ENCODE measurements around the gene CLCF1.
A peak's percentile ranks its signal among the peaks of the same experiment; 100 is the strongest.

CLCF1 gene

DNA sequence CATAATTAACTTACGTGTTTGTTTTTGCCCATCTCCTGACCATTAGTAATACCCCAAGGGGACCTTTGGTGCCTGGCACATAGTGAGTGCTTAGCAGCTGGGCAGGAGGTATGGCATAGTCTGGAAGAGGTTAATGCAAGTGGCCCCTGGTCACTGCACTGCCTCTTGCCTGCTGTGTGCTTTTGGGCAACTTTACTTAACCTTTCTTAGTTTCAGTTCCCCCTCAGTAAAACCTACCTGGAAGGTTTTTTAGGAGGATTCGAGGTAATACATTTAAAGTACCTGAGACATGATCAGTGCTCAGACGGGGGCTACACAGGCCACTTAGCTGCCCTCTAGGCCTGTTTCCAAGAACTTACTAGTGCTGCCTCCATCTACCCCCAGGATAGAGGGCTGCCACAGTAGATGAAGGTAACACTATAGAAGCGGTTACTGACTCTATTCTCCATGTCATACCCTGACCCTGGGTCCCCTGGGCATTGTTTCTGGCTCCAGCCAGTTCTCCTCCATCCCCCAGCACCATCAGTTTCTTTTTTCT, 23.4 kb downstream of the CLCF1 start:
- peaks cover 9% of the 10 kb centered on the region for H3K27me3 Mint-ChIP-seq (ENCODE audit: low read depth, poor library complexity)
- H3K4me3 Mint-ChIP-seq: no peak overlapping the region
- no peaks in the 10 kb centered on the region for H3K36me3 Mint-ChIP-seq (ENCODE audit: low read depth)
- no peaks in the 10 kb centered on the region for H3K9me3 Mint-ChIP-seq
- H3K27ac Mint-ChIP-seq: no peak overlapping the region
- DNase-seq: no peak
- H3K4me1 Mint-ChIP-seq: peaks cover 57% of the 10 kb centered on the region
- TF ChIP-seq CTCF (IDR thresholded peaks at IDR 0.05): no peak

DNA sequence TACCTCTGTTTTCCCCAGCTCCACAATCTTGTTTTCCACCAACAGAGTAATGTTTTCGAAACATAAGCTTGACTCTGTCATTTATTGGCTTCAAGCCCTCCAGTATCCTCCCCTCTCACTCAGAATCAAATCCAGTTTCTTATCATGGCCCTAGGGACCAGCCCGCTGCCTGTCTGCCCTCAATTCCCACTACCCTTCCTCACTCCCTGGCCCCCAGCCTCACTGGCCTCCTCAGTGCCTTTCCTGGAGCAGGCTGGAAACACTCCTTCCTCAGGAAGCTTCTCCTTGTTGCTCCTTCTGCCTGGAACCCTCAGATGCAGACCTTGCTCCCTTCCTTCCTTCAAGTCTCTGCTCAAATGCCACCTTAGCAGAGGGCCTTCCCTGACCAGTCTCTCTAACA, 23.9 kb downstream of the CLCF1 start:
- H3K4me3 Mint-ChIP-seq: no peak overlapping the region
- peak overlapping the region; percentile 21 for H3K27ac Mint-ChIP-seq

DNA sequence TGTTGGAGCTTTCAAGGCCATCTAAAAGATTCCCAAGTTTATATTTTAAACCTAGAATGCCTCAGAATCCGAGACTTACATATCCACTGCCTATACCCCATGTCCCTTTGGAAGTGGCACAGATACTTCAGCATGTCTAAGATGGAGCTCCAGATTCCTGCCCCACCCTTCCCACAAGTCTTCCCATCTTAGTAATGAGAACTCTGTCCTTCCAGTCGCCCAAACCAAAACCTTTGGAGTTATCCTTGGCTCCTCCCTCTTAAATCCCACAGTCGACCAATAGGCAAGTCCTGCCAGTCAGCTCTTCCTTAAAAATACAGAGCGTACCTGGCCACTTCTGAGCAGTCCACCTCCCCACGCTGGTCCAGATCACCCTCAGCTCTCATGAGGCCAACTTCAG, 24.4 kb downstream of the CLCF1 start:
- no peak overlapping the region for H3K4me3 Mint-ChIP-seq

More for the DNA sequence above, 23.9 kb downstream of the CLCF1 start:
- no peak for TF ChIP-seq CTCF (IDR thresholded peaks at IDR 0.05)
- Mint-ChIP-seq H3K4me1 (peaks cover 52% of the 10 kb centered on the region), H3K9me3 (no peaks in the 10 kb centered on the region), H3K27me3 (ENCODE audit: low read depth, poor library complexity) (peaks cover 9% of the 10 kb centered on the region), H3K36me3 (ENCODE audit: low read depth) (no peaks in the 10 kb centered on the region)
- DNase-seq: no peak

DNA sequence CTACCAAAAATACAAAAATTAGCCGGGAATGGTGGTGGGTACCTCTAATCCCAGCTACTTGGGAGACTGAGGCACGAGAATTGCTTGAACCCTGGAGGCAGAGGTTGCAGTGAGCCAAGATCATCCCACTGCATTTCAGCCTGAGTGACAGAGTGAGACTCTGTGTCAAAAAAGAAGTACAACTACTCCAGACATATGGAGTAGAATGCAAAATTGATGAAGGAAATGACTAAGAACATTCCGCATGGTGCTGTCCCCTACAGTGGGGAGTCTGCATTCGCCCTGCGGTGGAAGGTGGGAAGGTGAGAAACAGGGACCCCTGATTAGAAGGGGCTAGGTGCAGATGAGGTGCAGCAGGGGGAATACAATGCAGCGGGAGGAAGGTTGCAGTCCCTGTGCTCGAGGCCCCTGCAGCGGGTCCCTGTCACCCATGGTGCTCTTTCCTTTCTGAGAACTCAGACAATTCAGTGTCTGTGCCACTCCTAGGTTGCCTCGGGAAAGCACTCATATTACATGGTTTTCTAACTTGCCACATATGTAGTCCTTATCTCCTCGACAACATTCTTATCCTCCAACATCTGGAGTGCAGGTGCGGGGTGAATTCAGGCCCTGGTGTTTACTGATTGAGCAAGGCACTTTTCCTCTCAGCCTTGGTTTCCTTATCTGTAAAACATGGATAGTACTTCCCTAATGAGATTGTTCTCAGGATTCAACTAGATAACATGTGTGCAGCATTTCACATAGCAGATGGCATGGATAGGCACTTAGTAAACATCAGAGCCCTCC, 25.2 kb downstream of the CLCF1 start:
- Mint-ChIP-seq H3K9me3 (no peaks in the 10 kb centered on the region), H3K4me1 (peaks cover 40% of the 10 kb centered on the region), H3K27me3 (ENCODE audit: low read depth, poor library complexity) (peaks cover 9% of the 10 kb centered on the region), H3K27ac (peak overlapping the region; percentile 69), H3K36me3 (ENCODE audit: low read depth) (no peaks in the 10 kb centered on the region), H3K4me3 (peak overlapping the region; percentile 44)
- no peak for TF ChIP-seq CTCF (IDR thresholded peaks at IDR 0.05)
- no peak for DNase-seq

More for the DNA sequence above, 24.4 kb downstream of the CLCF1 start:
- no peaks in the 10 kb centered on the region for H3K9me3 Mint-ChIP-seq
- no peak for TF ChIP-seq CTCF (IDR thresholded peaks at IDR 0.05)
- peaks cover 9% of the 10 kb centered on the region for H3K27me3 Mint-ChIP-seq (ENCODE audit: low read depth, poor library complexity)
- DNase-seq: no peak
- peaks cover 47% of the 10 kb centered on the region for H3K4me1 Mint-ChIP-seq
- no peak overlapping the region for H3K27ac Mint-ChIP-seq
- H3K36me3 Mint-ChIP-seq (ENCODE audit: low read depth): no peaks in the 10 kb centered on the region

DNA sequence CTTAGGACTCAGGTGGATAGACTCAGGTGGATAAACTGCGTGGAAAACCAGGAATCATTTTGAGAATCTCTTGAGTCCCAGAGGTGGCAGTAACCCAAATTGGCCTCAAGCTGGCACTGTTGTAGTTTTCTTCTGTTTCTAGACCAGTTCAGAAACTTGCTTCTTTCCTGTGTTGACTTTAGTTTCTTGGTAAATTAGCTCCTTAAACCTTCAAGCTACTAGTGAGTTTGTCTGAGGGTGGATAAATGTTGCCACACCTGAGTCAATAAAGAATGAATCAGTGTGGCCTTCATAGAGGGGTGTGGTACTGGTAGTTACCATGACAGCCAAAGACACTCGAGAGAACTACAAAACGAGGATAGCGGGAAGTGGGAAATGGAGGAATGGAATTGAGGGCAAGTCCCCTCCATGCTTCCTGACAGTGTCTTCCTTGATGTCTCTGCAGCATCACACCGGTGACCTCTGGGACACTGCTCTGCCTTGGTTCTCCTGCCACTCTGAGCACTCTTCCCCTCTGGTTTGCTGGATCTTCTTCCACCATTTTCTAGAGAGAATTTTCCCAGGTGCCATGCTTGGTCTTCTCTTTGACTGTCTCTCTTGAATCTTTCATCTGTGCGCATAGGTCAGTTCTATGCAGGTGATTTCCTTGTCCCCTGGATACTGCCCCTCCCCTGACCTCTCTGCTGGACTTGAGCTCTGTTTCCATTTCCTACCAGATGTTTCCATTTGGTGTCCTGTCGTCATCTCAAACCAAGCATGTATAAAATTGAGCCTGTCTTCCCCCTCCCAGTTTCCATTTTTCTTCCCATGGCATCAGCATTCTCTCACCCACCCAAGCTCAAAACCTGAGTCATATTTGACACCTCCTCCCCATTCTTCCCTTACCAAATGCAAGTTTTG, 27.2 kb downstream of the CLCF1 start:
- peaks cover 12% of the 10 kb centered on the region for H3K9me3 Mint-ChIP-seq
- H3K36me3 Mint-ChIP-seq (ENCODE audit: low read depth): no peaks in the 10 kb centered on the region
- H3K27me3 Mint-ChIP-seq (ENCODE audit: low read depth, poor library complexity): peaks cover 9% of the 10 kb centered on the region
- peaks cover 25% of the 10 kb centered on the region for H3K4me1 Mint-ChIP-seq
- peak overlapping the region; percentile 44 for H3K27ac Mint-ChIP-seq
- H3K4me3 Mint-ChIP-seq: no peak overlapping the region
- DNase-seq: no peak
- peak; percentile 74 for TF ChIP-seq CTCF (IDR thresholded peaks at IDR 0.05)

All from nephron progenitor cell (in vitro differentiated cells).